Hepatocyte (in vitro differentiated cells): ENCODE measurements around the gene RPS15. TPM values are rescaled to one million over a fixed set of nuclear protein-coding genes. Genes with fewer than 3 reads are reported as not detected.

Source experiments
- DNase-seq: peaks from one replicate; pipeline ENCODE4 v3.0.0-alpha.2; 2016; ENCODE audit warnings: low spot score
- H2AFZ ChIP-seq: fragments of 200-600 bp; sonication (generic); 2 replicates; pipeline ENCODE4 v1.6.0; 2016; ENCODE audit warnings: antibody characterized with exemption, mild to moderate bottlenecking
- H3K27ac ChIP-seq: fragments of 200-600 bp; sonication (generic); 2 replicates; pipeline ENCODE4 v1.5.1; 2016; ENCODE audit warnings: mild to moderate bottlenecking
- H3K27me3 ChIP-seq: fragments of 200-600 bp; sonication (generic); 2 replicates; pipeline ENCODE4 v1.6.1; 2016
- H3K36me3 ChIP-seq: fragments of 200-600 bp; sonication (generic); replicated peaks from 2 replicates; pipeline ENCODE4 v1.5.1; 2016; ENCODE audit warnings: low read depth; ENCODE audit not compliant: insufficient read depth
- H3K4me1 ChIP-seq: fragments of 200-600 bp; sonication (generic); 2 replicates; pipeline ENCODE4 v1.5.1; 2016; ENCODE audit warnings: mild to moderate bottlenecking, moderate library complexity; ENCODE audit not compliant: insufficient read depth
- H3K4me2 ChIP-seq: fragments of 200-600 bp; sonication (generic); 2 replicates; pipeline ENCODE4 v1.6.0; 2016
- H3K4me3 ChIP-seq: fragments of 200-600 bp; sonication (generic); 2 replicates; pipeline ENCODE4 v1.5.1; 2016; ENCODE audit warnings: mild to moderate bottlenecking
- H3K79me2 ChIP-seq: fragments of 200-600 bp; sonication (generic); 2 replicates; pipeline ENCODE4 v1.6.0; 2017; ENCODE audit warnings: mild to moderate bottlenecking
- H3K9me2 ChIP-seq: fragments of 200-600 bp; sonication (generic); replicated peaks from 2 replicates; pipeline ENCODE4 v1.6.0; 2017; ENCODE audit warnings: mild to moderate bottlenecking; ENCODE audit not compliant: insufficient read depth
- H3K9me3 ChIP-seq: fragments of 200-600 bp; sonication (generic); 2 replicates; pipeline ENCODE4 v1.5.1; 2016; ENCODE audit warnings: low read depth, mild to moderate bottlenecking
- H4K20me1 ChIP-seq: fragments of 200-600 bp; sonication (generic); 2 replicates; pipeline ENCODE4 v1.6.0; 2016; ENCODE audit warnings: mild to moderate bottlenecking; ENCODE audit not compliant: insufficient read depth, poor library complexity, severe bottlenecking
- CTCF ChIP-seq: fragments of 200-600 bp; sonication (generic); IDR thresholded peaks from 2 replicates; pipeline ENCODE4 v1.5.1; 2016; ENCODE audit warnings: antibody characterized with exemption, mild to moderate bottlenecking; ENCODE audit not compliant: poor library complexity
- EZH2 ChIP-seq: fragments of 200-600 bp; sonication (generic); IDR thresholded peaks from 2 replicates; pipeline ENCODE4 v1.6.1; 2016; ENCODE audit warnings: antibody characterized with exemption, mild to moderate bottlenecking, borderline replicate concordance
- EZH2phosphoT487 ChIP-seq: fragments of 200-600 bp; sonication (generic); IDR thresholded peaks from one replicate; pipeline ENCODE4 v1.6.1; 2018; ENCODE audit warnings: antibody characterized with exemption, mild to moderate bottlenecking, low read depth, moderate library complexity; ENCODE audit not compliant: unreplicated experiment, severe bottlenecking
- WGBS: methylation state at CpG from one replicate; pipeline ENCODE4 v1.1.6; 2016; ENCODE audit warnings: low lambda C conversion rate; ENCODE audit errors: missing lambda C conversion rate; 5-methylcytosine and 5-hydroxymethylcytosine counted together
- polyA plus RNA-seq: library from polyadenylated mRNA; unstranded; fragments of >200 nt; fragmentation: Nextera tagmentation; extraction: Ambion mirVana; gene quantifications from 2 replicates; pipeline ENCODE4 v1.2.1, GENCODE V29; 2016
- total RNA-seq: library from RNA; depleted of rRNA; stranded (reverse); fragments of >200 nt; gene quantifications from 2 replicates; pipeline ENCODE4 v1.2.3, GENCODE V29; 2014

RPS15 gene
- total and polyA plus RNA-seq, 2 experiments from 2014 or later, result 938 to 1,556 TPM

- peaks cover under 1% of the 10 kb centered on the region for H3K79me2 ChIP-seq
- no peaks in the 10 kb centered on the region for H3K36me3 ChIP-seq
- no peaks in the 10 kb centered on the region for H3K9me2 ChIP-seq
- 2% methylated on average over 16 of the region's 99 CpGs for WGBS
- H3K4me3 ChIP-seq, result peak overlapping the region; percentile 55
- H2AFZ ChIP-seq, result peak overlapping the region; percentile 63
- DNase-seq, result peak; percentile 79
- H3K4me1 ChIP-seq, result peaks cover 17% of the 10 kb centered on the region
- peaks cover 18% of the 10 kb centered on the region for H4K20me1 ChIP-seq
- peak overlapping the region; percentile 96 for H3K4me2 ChIP-seq
- no peaks in the 10 kb centered on the region for H3K9me3 ChIP-seq
- peaks cover 50% of the 10 kb centered on the region for H3K27me3 ChIP-seq
- no peak overlapping the region for H3K27ac ChIP-seq
- TF ChIP-seq EZH2phosphoT487 (no peak), CTCF (no peak), EZH2 (no peak)
Measured at GRCh38 chr19:1445932-1446712, 7.9 kb downstream of the RPS15 start.

- no peaks in the 10 kb centered on the region for H3K9me3 ChIP-seq
- H3K9me2 ChIP-seq, result no peaks in the 10 kb centered on the region
- peak overlapping the region; percentile 55 for H3K4me3 ChIP-seq
- H3K79me2 ChIP-seq, result no peaks in the 10 kb centered on the region
- H4K20me1 ChIP-seq, result peaks cover 10% of the 10 kb centered on the region
- 6% methylated on average over 48 of the region's 63 CpGs for WGBS
- peak; percentile 62 for DNase-seq
- peaks cover 17% of the 10 kb centered on the region for H3K4me1 ChIP-seq
- H3K4me2 ChIP-seq, result peak overlapping the region; percentile 96
- H3K27me3 ChIP-seq, result peaks cover 57% of the 10 kb centered on the region
- H3K36me3 ChIP-seq, result no peaks in the 10 kb centered on the region
- no peak overlapping the region for H3K27ac ChIP-seq
- H2AFZ ChIP-seq, result no peak overlapping the region
- TF ChIP-seq EZH2, result peak; percentile 72
- TF ChIP-seq EZH2phosphoT487, result no peak
Measured at GRCh38 chr19:1446713-1447481, 8.7 kb downstream of the RPS15 start.

GRCh38 chr19:1447504-1447903 is 9.3 kb downstream of the RPS15 start:
- WGBS, result 24% methylated on average over 4 of the region's 4 CpGs
- Histone ChIP-seq H3K4me3 (no peak overlapping the region), H2AFZ (no peak overlapping the region), H3K36me3 (no peaks in the 10 kb centered on the region), H3K4me1 (peaks cover 17% of the 10 kb centered on the region), H3K27me3 (peaks cover 62% of the 10 kb centered on the region), H3K4me2 (no peak overlapping the region), H3K9me2 (no peaks in the 10 kb centered on the region), H4K20me1 (peaks cover 4% of the 10 kb centered on the region), H3K27ac (no peak overlapping the region), H3K9me3 (no peaks in the 10 kb centered on the region), H3K79me2 (no peaks in the 10 kb centered on the region)
- TF ChIP-seq EZH2phosphoT487, result no peak
- no peak for TF ChIP-seq CTCF
- TF ChIP-seq EZH2, result no peak
- no peak for DNase-seq

GRCh38 chr19:1447944-1448343 is 9.7 kb downstream of the RPS15 start:
- Histone ChIP-seq H3K27ac (no peak overlapping the region), H3K27me3 (peaks cover 67% of the 10 kb centered on the region), H3K4me3 (no peak overlapping the region), H3K4me1 (peaks cover 17% of the 10 kb centered on the region), H3K4me2 (no peak overlapping the region), H3K36me3 (no peaks in the 10 kb centered on the region), H3K79me2 (no peaks in the 10 kb centered on the region), H3K9me3 (no peaks in the 10 kb centered on the region), H2AFZ (no peak overlapping the region), H3K9me2 (no peaks in the 10 kb centered on the region), H4K20me1 (peaks cover under 1% of the 10 kb centered on the region)
- DNase-seq, result no peak
- TF ChIP-seq CTCF (no peak), EZH2 (no peak), EZH2phosphoT487 (no peak)
- 81% methylated on average over 9 of the region's 9 CpGs for WGBS
